Lower lobe of right lung (tissue), 2 donors: ENCODE results near the gene INPP5B. TPM values are rescaled to one million over a fixed set of nuclear protein-coding genes. Genes with fewer than 3 reads are reported as not detected.
A peak's percentile ranks its signal among the peaks of the same experiment; 100 is the strongest.
"Not testable (repeated sequence)": the region's sequence is repeated elsewhere in the genome, so short reads cannot be mapped to it uniquely, and the experiment has no call there.

Source experiments
- ATAC-seq, 2 donors: fragments of 200-7000 bp; cut with Tn5 transposase; one replicate each; pipeline ENCODE4 v1.9.1; 2020 to 2022; ENCODE audit warnings: mild to moderate bottlenecking in 2 of 2, moderate library complexity in 2 of 2
- DNase-seq: peaks from one replicate; pipeline ENCODE4 v3.0.0-alpha.2; 2020
- H3K27ac ChIP-seq: fragments of 200-600 bp; one replicate; pipeline ENCODE4 v1.8.0; 2022
- H3K27me3 ChIP-seq: fragments of 200-600 bp; one replicate; pipeline ENCODE4 v1.8.0; 2022; ENCODE audit warnings: low read depth
- H3K36me3 ChIP-seq: fragments of 200-600 bp; one replicate; pipeline ENCODE4 v1.8.0; 2022; ENCODE audit warnings: mild to moderate bottlenecking
- H3K4me1 ChIP-seq: fragments of 200-600 bp; one replicate; pipeline ENCODE4 v1.8.0; 2022
- H3K4me3 ChIP-seq: fragments of 200-600 bp; one replicate; pipeline ENCODE4 v1.8.0; 2022; ENCODE audit warnings: mild to moderate bottlenecking
- H3K9me3 ChIP-seq: fragments of 200-600 bp; one replicate; pipeline ENCODE4 v1.8.0; 2022
- intact Hi-C: fragments of 100-400 bp; cut with DNase I; formaldehyde crosslinking; loops from one replicate; pipeline ENCODE4 v1.11.0; 2022
- total RNA-seq: library from RNA; stranded (reverse); fragmentation: NEBNext Ultra II Directional; extraction: Animal tissue kit (Norgen Biotek cat#: 25700); gene quantifications from one replicate; pipeline ENCODE4 v1.2.1, GENCODE V29; 2021
- TF ChIP-seq, protein P1 (sequence below): fragments of 200-600 bp; IDR thresholded peaks from one replicate; pipeline ENCODE4 v1.8.0; 2022; ENCODE audit warnings: antibody characterized with exemption, mild to moderate bottlenecking
- donor health status: DM: no; HTN: yes; CAD: no; lungs with severe emphysema.

INPP5B gene
- total RNA-seq, 1 donor from 2014 or later = 42.5 TPM

DNA sequence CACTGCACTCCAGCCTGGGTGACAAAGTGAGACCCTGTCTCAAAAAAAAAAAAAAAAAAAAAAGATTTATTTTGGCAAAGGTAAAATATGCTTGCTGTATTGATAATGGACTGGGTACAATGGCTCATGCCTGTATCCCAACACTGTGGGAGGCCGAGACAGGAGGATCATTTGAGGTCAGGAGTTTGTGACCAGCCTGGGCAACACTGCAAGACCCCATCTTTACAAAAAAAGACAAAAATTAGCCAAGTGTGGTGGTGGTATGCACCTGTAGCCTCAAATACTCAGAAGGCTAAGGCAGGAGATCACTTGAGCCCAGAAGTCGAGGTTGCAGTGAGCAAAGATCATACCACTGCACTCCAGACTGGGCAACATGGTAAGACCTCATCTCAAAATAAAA, 36.7 kb upstream of the INPP5B start:
- Histone ChIP-seq H3K36me3 (peaks cover 94% of the 10 kb centered on the region), H3K9me3 (no peaks in the 10 kb centered on the region), H3K4me3 (no peak overlapping the region), H3K27ac (no peak overlapping the region), H3K27me3 (no peaks in the 10 kb centered on the region), H3K4me1 (peaks cover 10% of the 10 kb centered on the region)
- TF ChIP-seq, protein P1, sequence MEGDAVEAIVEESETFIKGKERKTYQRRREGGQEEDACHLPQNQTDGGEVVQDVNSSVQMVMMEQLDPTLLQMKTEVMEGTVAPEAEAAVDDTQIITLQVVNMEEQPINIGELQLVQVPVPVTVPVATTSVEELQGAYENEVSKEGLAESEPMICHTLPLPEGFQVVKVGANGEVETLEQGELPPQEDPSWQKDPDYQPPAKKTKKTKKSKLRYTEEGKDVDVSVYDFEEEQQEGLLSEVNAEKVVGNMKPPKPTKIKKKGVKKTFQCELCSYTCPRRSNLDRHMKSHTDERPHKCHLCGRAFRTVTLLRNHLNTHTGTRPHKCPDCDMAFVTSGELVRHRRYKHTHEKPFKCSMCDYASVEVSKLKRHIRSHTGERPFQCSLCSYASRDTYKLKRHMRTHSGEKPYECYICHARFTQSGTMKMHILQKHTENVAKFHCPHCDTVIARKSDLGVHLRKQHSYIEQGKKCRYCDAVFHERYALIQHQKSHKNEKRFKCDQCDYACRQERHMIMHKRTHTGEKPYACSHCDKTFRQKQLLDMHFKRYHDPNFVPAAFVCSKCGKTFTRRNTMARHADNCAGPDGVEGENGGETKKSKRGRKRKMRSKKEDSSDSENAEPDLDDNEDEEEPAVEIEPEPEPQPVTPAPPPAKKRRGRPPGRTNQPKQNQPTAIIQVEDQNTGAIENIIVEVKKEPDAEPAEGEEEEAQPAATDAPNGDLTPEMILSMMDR = no peak
- DNase-seq (no peak), ATAC-seq (no peak)
- intact Hi-C loops = no loop called here

DNA sequence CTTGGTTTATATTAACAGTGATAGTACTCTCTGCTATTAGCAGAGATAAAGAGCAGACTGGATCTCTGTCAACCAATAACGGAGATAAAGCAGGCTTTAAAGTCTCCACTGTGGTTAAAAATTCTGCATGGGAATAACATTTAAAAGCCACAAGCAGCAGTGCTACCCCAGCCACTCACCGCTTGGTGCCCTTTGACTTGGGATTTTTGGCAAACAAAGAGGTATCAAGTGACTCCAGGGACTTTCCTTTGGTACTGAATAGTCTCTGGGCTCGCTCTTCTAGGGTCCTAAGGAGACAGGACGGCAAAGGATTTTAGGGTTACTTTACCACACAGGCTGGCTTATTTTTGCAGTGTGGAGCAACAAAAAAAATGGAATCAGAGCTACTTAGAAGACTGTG, 31.7 kb upstream of the INPP5B start:
- Histone ChIP-seq H3K27ac (no peak overlapping the region), H3K36me3 (peaks cover 100% of the 10 kb centered on the region), H3K27me3 (no peaks in the 10 kb centered on the region), H3K9me3 (no peaks in the 10 kb centered on the region), H3K4me3 (no peak overlapping the region), H3K4me1 (no peaks in the 10 kb centered on the region)
- DNase-seq = no peak
- ATAC-seq = no peak
- intact Hi-C loops = no loop called here
- TF ChIP-seq, protein P1 = no peak

DNA sequence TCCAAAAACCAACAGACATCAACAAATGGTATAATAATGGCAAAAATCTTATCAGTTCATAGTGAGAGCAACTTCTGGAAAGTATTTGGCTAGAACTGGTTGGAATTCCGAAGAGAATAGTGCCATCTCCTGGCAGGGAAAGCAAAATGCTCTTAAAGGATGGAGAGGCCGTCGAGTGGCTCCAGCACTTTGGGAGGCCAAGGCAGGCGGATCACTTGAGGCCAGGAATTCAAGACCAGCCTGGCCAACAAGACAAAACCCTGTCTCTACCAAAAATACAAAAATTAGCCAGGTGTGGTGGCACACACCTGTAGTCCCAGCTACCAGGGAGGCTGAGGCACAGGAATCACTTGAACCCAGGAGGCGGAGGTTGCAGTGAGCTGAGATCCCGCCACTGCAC, 28.2 kb upstream of the INPP5B start:
- H3K27ac ChIP-seq, DNase-seq, H3K27me3 ChIP-seq, H3K4me3 ChIP-seq, H3K9me3 ChIP-seq, intact Hi-C loops, H3K4me1 ChIP-seq: not testable (repeated sequence)
- TF ChIP-seq, protein P1 = peak; percentile 58
- H3K36me3 ChIP-seq = peaks cover 97% of the 10 kb centered on the region
- peak; percentile 80 to 81 for ATAC-seq

DNA sequence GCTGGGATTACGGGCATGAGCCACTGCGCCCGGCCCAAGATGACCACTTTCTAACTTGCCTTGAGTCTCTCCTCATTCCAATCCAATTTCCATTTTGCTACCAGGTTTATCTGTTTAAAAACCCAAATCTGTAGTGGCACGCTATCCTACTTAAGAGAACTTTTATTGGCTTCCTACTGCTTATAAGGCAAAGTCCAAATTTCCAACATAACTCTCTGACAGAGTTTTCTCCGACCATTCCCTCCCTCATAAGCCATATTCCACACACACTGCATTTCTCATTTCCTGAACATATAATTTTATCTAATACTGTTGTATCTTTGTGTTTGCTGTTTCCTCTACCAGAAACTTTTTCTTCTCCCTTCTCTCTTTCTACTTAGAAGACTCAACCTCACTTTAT, 27.7 kb upstream of the INPP5B start:
- no peaks in the 10 kb centered on the region for H3K9me3 ChIP-seq
- no peak for ATAC-seq
- no peak overlapping the region for H3K27ac ChIP-seq
- intact Hi-C loops = loop anchor here (5.0 kb wide), 1 partner anchor 87 kb away; no protein-coding TSS in a partner anchor
- H3K4me3 ChIP-seq = no peak overlapping the region
- H3K4me1 ChIP-seq = no peaks in the 10 kb centered on the region
- DNase-seq = no peak
- H3K27me3 ChIP-seq = no peaks in the 10 kb centered on the region
- peaks cover 97% of the 10 kb centered on the region for H3K36me3 ChIP-seq
- TF ChIP-seq, protein P1 = no peak

DNA sequence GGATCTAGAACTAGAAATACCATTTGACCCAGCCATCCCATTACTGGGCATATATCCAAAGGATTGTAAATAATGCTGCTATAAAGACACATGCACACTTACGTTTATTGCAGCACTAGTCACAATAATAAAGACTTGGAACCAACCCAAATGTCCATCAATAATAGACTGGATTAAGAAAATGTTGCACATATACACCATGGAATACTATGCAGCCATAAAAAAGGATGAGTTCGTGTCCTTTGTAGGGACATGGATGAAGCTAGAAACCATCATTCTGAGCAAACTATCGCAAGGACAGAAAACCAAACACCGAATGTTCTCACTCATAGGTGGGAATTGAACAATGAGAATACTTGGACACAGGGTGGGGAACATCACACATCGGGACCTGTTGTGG, 26.8 kb upstream of the INPP5B start:
- not testable (repeated sequence) for H3K4me1 ChIP-seq, ATAC-seq, H3K4me3 ChIP-seq, DNase-seq, H3K27ac ChIP-seq, H3K27me3 ChIP-seq, H3K9me3 ChIP-seq
- intact Hi-C loops = loop anchor here (5.0 kb wide), 1 partner anchor 86 kb away; no protein-coding TSS in a partner anchor
- peaks cover 97% of the 10 kb centered on the region for H3K36me3 ChIP-seq

DNA sequence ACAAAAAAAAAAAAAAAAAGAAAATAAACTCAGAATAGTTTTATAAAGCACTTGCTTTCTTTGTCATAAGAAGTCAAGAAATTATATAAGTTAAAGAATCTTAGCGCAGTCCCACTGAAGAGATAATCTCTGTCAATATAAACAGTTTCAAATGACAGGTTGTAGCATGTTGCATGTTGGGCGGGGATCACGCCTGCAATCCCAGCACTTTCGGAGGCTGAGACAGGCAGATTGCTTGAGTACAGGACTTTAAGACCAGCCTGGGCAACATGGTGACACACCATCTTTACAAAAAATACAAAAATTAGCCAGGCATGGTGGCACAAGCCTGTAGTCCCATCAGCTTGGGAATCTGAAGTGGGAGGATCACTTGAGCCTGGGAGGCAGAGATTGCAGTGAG, 18.4 kb upstream of the INPP5B start:
- intact Hi-C loops = no loop called here
- TF ChIP-seq, protein P1 = no peak
- Histone ChIP-seq H3K9me3 (no peaks in the 10 kb centered on the region), H3K4me3 (no peak overlapping the region), H3K27ac (no peak overlapping the region), H3K4me1 (no peaks in the 10 kb centered on the region), H3K36me3 (peaks cover 95% of the 10 kb centered on the region), H3K27me3 (no peaks in the 10 kb centered on the region)
- no peak for ATAC-seq
- DNase-seq = no peak

DNA sequence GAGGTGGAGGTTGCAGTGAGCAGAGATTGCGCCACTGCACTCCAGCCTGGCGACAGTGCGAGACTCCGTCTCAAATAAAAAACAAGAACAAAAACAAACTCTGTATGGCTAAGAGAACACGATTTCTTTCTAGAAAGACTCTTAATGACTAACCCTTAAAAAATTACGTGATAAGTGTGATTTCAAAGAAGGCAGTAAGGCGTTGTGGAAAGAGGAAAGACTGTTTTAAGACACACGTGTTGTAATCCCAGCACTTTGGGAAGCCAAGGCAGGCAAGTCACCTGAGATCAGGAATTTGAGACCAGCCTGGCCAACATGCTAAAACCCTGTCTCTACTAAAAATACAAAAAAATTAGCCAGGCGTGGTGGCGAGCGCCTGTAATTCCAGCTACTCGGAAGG, 17.3 kb upstream of the INPP5B start:
- intact Hi-C loops = not testable (repeated sequence)
- H3K36me3 ChIP-seq = peaks cover 96% of the 10 kb centered on the region

More for the DNA sequence above, 17.3 kb upstream of the INPP5B start:
- ATAC-seq, H3K27me3 ChIP-seq, H3K4me1 ChIP-seq, H3K9me3 ChIP-seq, DNase-seq, H3K27ac ChIP-seq, H3K4me3 ChIP-seq: not testable (repeated sequence)
